Measurements from ENCODE around the gene PPM1E.

DNA sequence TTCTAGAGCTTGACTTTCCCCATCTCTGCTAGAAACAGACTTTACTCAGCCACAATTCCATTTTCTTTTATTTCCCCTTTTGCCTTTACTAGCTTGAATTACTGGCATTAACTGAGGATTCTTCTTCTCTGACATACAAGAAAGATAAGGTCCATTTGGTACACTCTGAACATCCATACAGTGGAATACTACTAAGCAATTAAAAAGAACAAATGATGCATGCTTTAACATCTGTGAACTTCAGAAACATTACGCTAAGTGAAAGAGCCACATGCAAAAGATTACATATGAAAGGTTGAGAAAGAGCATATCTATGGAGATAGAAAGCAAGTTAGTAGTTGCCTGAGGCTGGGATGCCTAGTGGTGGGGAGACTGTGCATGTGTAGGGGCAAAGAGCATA lies 130.9 kb downstream of the PPM1E start:
- TF ChIP-seq RARB (CRISPR knock-in tag; IDR thresholded peaks at IDR 0.05) (no peak), POLR2A (IDR thresholded peaks at IDR 0.05; ENCODE audit: low read length) (no peak), GATA3 (IDR thresholded peaks at IDR 0.05; ENCODE audit: borderline replicate concordance) (no peak), ESRRA (IDR thresholded peaks at IDR 0.05; ENCODE audit: borderline replicate concordance, low read length) (no peak), JUNB (IDR thresholded peaks at IDR 0.05) (no peak), EP300 (IDR thresholded peaks at IDR 0.05) (no peak), PHF8 (IDR thresholded peaks at IDR 0.05; ENCODE audit: borderline replicate concordance, low read depth) (no peak), MYC (IDR thresholded peaks at IDR 0.05; ENCODE audit: borderline replicate concordance, low read length) (no peak), BHLHE40 (IDR thresholded peaks at IDR 0.05; ENCODE audit: low read depth, low read length) (no peak)
- TF ChIP-seq, protein P1, sequence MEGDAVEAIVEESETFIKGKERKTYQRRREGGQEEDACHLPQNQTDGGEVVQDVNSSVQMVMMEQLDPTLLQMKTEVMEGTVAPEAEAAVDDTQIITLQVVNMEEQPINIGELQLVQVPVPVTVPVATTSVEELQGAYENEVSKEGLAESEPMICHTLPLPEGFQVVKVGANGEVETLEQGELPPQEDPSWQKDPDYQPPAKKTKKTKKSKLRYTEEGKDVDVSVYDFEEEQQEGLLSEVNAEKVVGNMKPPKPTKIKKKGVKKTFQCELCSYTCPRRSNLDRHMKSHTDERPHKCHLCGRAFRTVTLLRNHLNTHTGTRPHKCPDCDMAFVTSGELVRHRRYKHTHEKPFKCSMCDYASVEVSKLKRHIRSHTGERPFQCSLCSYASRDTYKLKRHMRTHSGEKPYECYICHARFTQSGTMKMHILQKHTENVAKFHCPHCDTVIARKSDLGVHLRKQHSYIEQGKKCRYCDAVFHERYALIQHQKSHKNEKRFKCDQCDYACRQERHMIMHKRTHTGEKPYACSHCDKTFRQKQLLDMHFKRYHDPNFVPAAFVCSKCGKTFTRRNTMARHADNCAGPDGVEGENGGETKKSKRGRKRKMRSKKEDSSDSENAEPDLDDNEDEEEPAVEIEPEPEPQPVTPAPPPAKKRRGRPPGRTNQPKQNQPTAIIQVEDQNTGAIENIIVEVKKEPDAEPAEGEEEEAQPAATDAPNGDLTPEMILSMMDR (IDR thresholded peaks at IDR 0.05) = no peak
- TF ChIP-seq, protein P2, sequence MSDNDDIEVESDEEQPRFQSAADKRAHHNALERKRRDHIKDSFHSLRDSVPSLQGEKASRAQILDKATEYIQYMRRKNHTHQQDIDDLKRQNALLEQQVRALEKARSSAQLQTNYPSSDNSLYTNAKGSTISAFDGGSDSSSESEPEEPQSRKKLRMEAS (IDR thresholded peaks at IDR 0.05) = no peak
- TF ChIP-seq, protein P3, sequence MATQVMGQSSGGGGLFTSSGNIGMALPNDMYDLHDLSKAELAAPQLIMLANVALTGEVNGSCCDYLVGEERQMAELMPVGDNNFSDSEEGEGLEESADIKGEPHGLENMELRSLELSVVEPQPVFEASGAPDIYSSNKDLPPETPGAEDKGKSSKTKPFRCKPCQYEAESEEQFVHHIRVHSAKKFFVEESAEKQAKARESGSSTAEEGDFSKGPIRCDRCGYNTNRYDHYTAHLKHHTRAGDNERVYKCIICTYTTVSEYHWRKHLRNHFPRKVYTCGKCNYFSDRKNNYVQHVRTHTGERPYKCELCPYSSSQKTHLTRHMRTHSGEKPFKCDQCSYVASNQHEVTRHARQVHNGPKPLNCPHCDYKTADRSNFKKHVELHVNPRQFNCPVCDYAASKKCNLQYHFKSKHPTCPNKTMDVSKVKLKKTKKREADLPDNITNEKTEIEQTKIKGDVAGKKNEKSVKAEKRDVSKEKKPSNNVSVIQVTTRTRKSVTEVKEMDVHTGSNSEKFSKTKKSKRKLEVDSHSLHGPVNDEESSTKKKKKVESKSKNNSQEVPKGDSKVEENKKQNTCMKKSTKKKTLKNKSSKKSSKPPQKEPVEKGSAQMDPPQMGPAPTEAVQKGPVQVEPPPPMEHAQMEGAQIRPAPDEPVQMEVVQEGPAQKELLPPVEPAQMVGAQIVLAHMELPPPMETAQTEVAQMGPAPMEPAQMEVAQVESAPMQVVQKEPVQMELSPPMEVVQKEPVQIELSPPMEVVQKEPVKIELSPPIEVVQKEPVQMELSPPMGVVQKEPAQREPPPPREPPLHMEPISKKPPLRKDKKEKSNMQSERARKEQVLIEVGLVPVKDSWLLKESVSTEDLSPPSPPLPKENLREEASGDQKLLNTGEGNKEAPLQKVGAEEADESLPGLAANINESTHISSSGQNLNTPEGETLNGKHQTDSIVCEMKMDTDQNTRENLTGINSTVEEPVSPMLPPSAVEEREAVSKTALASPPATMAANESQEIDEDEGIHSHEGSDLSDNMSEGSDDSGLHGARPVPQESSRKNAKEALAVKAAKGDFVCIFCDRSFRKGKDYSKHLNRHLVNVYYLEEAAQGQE (IDR thresholded peaks at IDR 0.05) = no peak

All from A549 (cell line).